ENCODE results near the gene PTF1A.

DNA sequence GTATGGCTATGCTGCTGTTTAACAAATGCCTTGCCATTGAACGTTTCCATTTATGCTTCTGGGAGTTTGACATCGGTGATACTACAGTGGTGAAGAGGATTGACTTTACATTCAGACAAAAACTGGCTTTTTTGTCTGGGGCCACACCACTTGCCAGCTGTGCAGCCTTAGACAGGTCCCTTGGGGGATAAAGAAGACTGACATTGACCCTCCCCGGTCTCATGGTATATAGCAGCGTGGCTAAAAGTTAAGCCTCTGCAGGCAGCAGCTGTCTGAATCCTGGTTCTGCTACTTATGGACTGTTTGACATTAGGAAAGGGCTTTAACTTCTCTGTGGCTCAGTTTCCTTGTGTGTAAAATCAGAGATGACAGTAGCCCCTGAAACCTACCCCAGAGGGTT is 42.0 kb upstream of the PTF1A start:
- TF ChIP-seq REST (IDR thresholded peaks at IDR 0.05; ENCODE audit: insufficient read depth in 1 of 2, low read depth in 2 of 2, low read length in 1 of 2), result no peak
- TF ChIP-seq CTCF (IDR thresholded peaks at IDR 0.05), result no peak
